ENCODE results near the gene ITPKC. TPM values are rescaled to one million over a fixed set of nuclear protein-coding genes. Genes with fewer than 3 reads are reported as not detected.

The ITPKC gene
- total and polyA plus RNA-seq, 4 donors: 6.3 to 12.0 (median 9.5) TPM

DNA sequence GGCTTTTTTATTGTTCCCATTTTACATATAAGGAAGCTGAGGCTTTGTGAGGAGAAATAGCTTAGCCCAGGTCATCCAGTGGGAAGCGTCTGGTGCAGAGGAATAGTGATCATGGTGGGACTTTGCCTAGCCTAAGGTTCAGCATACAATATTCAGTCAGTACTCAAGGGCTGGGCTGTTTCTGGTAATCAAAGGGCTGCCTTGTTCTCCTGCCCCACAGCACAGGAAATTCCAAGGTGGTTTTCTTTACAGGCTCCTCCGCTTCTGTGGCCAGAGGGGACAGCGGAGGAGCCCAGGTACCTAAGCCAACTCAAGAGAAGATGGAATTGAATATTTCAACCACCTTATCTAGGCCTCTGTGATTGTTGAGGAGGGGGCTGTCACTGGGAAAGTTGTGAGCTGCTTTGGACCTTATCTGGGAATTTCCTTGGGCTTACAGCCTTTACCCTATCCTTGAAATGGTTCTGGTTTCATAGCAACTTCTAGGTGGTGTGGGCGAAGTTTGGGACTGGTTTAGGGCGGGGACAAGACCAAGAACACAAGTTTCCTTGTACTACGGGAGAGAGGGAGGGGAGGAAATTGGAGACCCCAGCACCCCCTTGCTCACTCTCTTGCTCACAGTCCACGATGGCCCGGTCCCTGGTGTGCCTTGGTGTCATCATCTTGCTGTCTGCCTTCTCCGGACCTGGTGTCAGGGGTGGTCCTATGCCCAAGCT, 58.2 kb downstream of the ITPKC start, which contains the start of gene MIA:
MIA (plus strand) TSS at position 606 of the 716 bp plus-strand sequence; CDS start at position 628, 22 bp downstream.
- WGBS (ENCODE audit: insufficient coverage): 71% methylated on average over 8 of the region's 9 CpGs
- Histone ChIP-seq H3K4me1 (ENCODE audit: control insufficient read depth, insufficient read depth, low read length) (peaks cover 36% of the 10 kb centered on the region), H3K27me3 (ENCODE audit: control insufficient read depth, insufficient read depth, low read length) (no peaks in the 10 kb centered on the region), H3K4me3 (ENCODE audit: low read depth, low read length) (peak within 1 kb of the TSS; percentile 55), H3K36me3 (ENCODE audit: control insufficient read depth, insufficient read depth, low read length) (peaks cover 12% of the 10 kb centered on the region), H3K27ac (ENCODE audit: low read depth, low read length) (peak within 1 kb of the TSS; percentile 84), H3K9me3 (ENCODE audit: control insufficient read depth, insufficient read depth, low read length) (no peaks in the 10 kb centered on the region)
- no peak for DNase-seq (ENCODE audit: low read depth in 4 of 6, low spot score in 6 of 6)

GRCh38 chr19:40775632-40776022, 58.7 kb downstream of the ITPKC start:
- no peaks in the 10 kb centered on the region for H3K9me3 ChIP-seq (ENCODE audit: control insufficient read depth, insufficient read depth, low read length)
- H3K4me1 ChIP-seq (ENCODE audit: control insufficient read depth, insufficient read depth, low read length): peaks cover 36% of the 10 kb centered on the region
- H3K36me3 ChIP-seq (ENCODE audit: control insufficient read depth, insufficient read depth, low read length): peaks cover 16% of the 10 kb centered on the region
- H3K27me3 ChIP-seq (ENCODE audit: control insufficient read depth, insufficient read depth, low read length): no peaks in the 10 kb centered on the region
- no peak for DNase-seq (ENCODE audit: low read depth in 4 of 6, low spot score in 6 of 6)
- H3K4me3 ChIP-seq (ENCODE audit: low read depth, low read length): peak overlapping the region; percentile 55
- H3K27ac ChIP-seq (ENCODE audit: low read depth, low read length): peak overlapping the region; percentile 84
- WGBS (ENCODE audit: insufficient coverage): 0% methylated on average over 1 of the region's 10 CpGs

GRCh38 chr19:40776364-40776763, 59.5 kb downstream of the ITPKC start:
- Histone ChIP-seq H3K9me3 (ENCODE audit: control insufficient read depth, insufficient read depth, low read length) (no peaks in the 10 kb centered on the region), H3K4me1 (ENCODE audit: control insufficient read depth, insufficient read depth, low read length) (peaks cover 36% of the 10 kb centered on the region), H3K27me3 (ENCODE audit: control insufficient read depth, insufficient read depth, low read length) (no peaks in the 10 kb centered on the region), H3K36me3 (ENCODE audit: control insufficient read depth, insufficient read depth, low read length) (peaks cover 18% of the 10 kb centered on the region), H3K27ac (ENCODE audit: low read depth, low read length) (peak overlapping the region; percentile 100), H3K4me3 (ENCODE audit: low read depth, low read length) (peak overlapping the region; percentile 69)
- WGBS (ENCODE audit: insufficient coverage): no CpG with 5 or more reads among the region's 7 CpGs
- no peak for DNase-seq (ENCODE audit: low read depth in 4 of 6, low spot score in 6 of 6)

GRCh38 chr19:40776932-40777644, 60.2 kb downstream of the ITPKC start:
- Histone ChIP-seq H3K27ac (ENCODE audit: low read depth, low read length) (peak overlapping the region; percentile 100), H3K36me3 (ENCODE audit: control insufficient read depth, insufficient read depth, low read length) (peaks cover 19% of the 10 kb centered on the region), H3K4me1 (ENCODE audit: control insufficient read depth, insufficient read depth, low read length) (peaks cover 36% of the 10 kb centered on the region), H3K4me3 (ENCODE audit: low read depth, low read length) (peak overlapping the region; percentile 69), H3K27me3 (ENCODE audit: control insufficient read depth, insufficient read depth, low read length) (no peaks in the 10 kb centered on the region), H3K9me3 (ENCODE audit: control insufficient read depth, insufficient read depth, low read length) (no peaks in the 10 kb centered on the region)
- WGBS (ENCODE audit: insufficient coverage): 2% methylated on average over 12 of the region's 13 CpGs
- DNase-seq (ENCODE audit: low read depth in 4 of 6, low spot score in 6 of 6): peak; percentile 90 to 99 (median 94)

DNA sequence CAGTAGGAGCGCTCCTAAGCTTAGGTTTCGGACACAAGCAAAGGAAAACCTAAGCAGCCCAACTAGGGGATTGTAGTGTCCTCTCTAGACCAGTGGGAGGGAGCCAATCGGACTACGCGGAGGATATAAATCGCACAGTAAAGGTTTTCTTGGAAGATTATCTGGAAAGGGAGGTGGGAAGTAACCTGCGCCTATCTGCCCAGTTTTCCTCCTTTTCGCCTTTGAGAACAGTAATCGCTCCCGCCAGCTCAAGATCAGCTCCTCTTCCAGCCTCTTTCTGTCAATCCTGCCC, 60.7 kb downstream of the ITPKC start:
- H3K27me3 ChIP-seq (ENCODE audit: control insufficient read depth, insufficient read depth, low read length): no peaks in the 10 kb centered on the region
- H3K4me3 ChIP-seq (ENCODE audit: low read depth, low read length): peak overlapping the region; percentile 69
- peaks cover 19% of the 10 kb centered on the region for H3K36me3 ChIP-seq (ENCODE audit: control insufficient read depth, insufficient read depth, low read length)
- peaks cover 36% of the 10 kb centered on the region for H3K4me1 ChIP-seq (ENCODE audit: control insufficient read depth, insufficient read depth, low read length)
- H3K27ac ChIP-seq (ENCODE audit: low read depth, low read length): peak overlapping the region; percentile 100
- WGBS (ENCODE audit: insufficient coverage): 0% methylated on average over 4 of the region's 10 CpGs
- no peaks in the 10 kb centered on the region for H3K9me3 ChIP-seq (ENCODE audit: control insufficient read depth, insufficient read depth, low read length)
- DNase-seq (ENCODE audit: low read depth in 4 of 6, low spot score in 6 of 6): no peak

GRCh38 chr19:40777937-40778705, 61.2 kb downstream of the ITPKC start, which contains the start of gene RAB4B:
Gene RAB4B (plus strand): TSS chr19:40778247. CDS start chr19:40778376, 129 bp downstream.
- Histone ChIP-seq H3K27me3 (ENCODE audit: control insufficient read depth, insufficient read depth, low read length) (no peaks in the 10 kb centered on the region), H3K9me3 (ENCODE audit: control insufficient read depth, insufficient read depth, low read length) (no peaks in the 10 kb centered on the region), H3K36me3 (ENCODE audit: control insufficient read depth, insufficient read depth, low read length) (peaks cover 19% of the 10 kb centered on the region), H3K4me1 (ENCODE audit: control insufficient read depth, insufficient read depth, low read length) (peaks cover 36% of the 10 kb centered on the region), H3K27ac (ENCODE audit: low read depth, low read length) (peak within 1 kb of the TSS; percentile 100), H3K4me3 (ENCODE audit: low read depth, low read length) (peak within 1 kb of the TSS; percentile 69)
- under 1% methylated on average over 56 of the region's 56 CpGs for WGBS (ENCODE audit: insufficient coverage)
- DNase-seq (ENCODE audit: low read depth in 4 of 6, low spot score in 6 of 6): peak; percentile 96 to 100 (median 100)

- WGBS (ENCODE audit: insufficient coverage): 7% methylated on average over 7 of the region's 7 CpGs
- DNase-seq (ENCODE audit: low read depth in 4 of 6, low spot score in 6 of 6): peak in 1 of 6 donors; percentile 8
- peak overlapping the region; percentile 69 for H3K4me3 ChIP-seq (ENCODE audit: low read depth, low read length)
- peaks cover 36% of the 10 kb centered on the region for H3K4me1 ChIP-seq (ENCODE audit: control insufficient read depth, insufficient read depth, low read length)
- H3K27me3 ChIP-seq (ENCODE audit: control insufficient read depth, insufficient read depth, low read length): no peaks in the 10 kb centered on the region
- peak overlapping the region; percentile 96 for H3K27ac ChIP-seq (ENCODE audit: low read depth, low read length)
- peaks cover 20% of the 10 kb centered on the region for H3K36me3 ChIP-seq (ENCODE audit: control insufficient read depth, insufficient read depth, low read length)
- no peaks in the 10 kb centered on the region for H3K9me3 ChIP-seq (ENCODE audit: control insufficient read depth, insufficient read depth, low read length)
These were observed 61.9 kb downstream of the ITPKC start for GRCh38 chr19:40778706-40779284.

DNA sequence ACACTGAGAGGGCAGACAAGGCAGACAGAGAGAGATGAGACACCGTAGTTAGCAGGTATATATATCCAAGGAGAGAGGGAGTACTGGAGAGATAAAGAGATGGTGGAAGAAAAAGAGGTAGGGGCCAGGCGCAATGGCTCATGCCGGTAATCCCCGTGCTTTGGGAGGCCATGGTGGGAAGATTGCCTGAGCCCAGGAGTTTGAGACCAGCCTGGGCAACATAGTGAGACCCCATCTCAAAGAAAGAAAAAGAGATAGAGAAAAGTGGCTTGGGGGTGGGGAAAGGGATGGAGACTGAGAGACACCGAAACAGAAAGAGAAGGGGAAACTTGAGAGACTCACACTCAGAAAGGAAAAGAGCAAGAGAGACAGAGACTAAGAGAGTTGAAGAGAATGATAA, 63.7 kb downstream of the ITPKC start:
- Histone ChIP-seq H3K4me1 (ENCODE audit: control insufficient read depth, insufficient read depth, low read length) (peaks cover 24% of the 10 kb centered on the region), H3K36me3 (ENCODE audit: control insufficient read depth, insufficient read depth, low read length) (peaks cover 33% of the 10 kb centered on the region), H3K27ac (ENCODE audit: low read depth, low read length) (no peak overlapping the region), H3K9me3 (ENCODE audit: control insufficient read depth, insufficient read depth, low read length) (no peaks in the 10 kb centered on the region), H3K4me3 (ENCODE audit: low read depth, low read length) (no peak overlapping the region), H3K27me3 (ENCODE audit: control insufficient read depth, insufficient read depth, low read length) (no peaks in the 10 kb centered on the region)
- DNase-seq (ENCODE audit: low read depth in 4 of 6, low spot score in 6 of 6): no peak
- WGBS (ENCODE audit: insufficient coverage): 94% methylated on average over 5 of the region's 5 CpGs

- DNase-seq (ENCODE audit: low read depth in 4 of 6, low spot score in 6 of 6): no peak
- Histone ChIP-seq H3K9me3 (ENCODE audit: control insufficient read depth, insufficient read depth, low read length) (no peaks in the 10 kb centered on the region), H3K27me3 (ENCODE audit: control insufficient read depth, insufficient read depth, low read length) (no peaks in the 10 kb centered on the region), H3K4me1 (ENCODE audit: control insufficient read depth, insufficient read depth, low read length) (peaks cover 20% of the 10 kb centered on the region), H3K36me3 (ENCODE audit: control insufficient read depth, insufficient read depth, low read length) (peaks cover 37% of the 10 kb centered on the region), H3K4me3 (ENCODE audit: low read depth, low read length) (no peak overlapping the region), H3K27ac (ENCODE audit: low read depth, low read length) (no peak overlapping the region)
- WGBS (ENCODE audit: insufficient coverage): 100% methylated on average over 4 of the region's 7 CpGs
These were observed 64.2 kb downstream of the ITPKC start for GRCh38 chr19:40781140-40781539.
